K562 (cell line): ENCODE results near the gene ATXN1L. TPM values are rescaled to one million over a fixed set of nuclear protein-coding genes. Genes with fewer than 3 reads are reported as not detected.
"Not testable (repeated sequence)": the region's sequence is repeated elsewhere in the genome, so short reads cannot be mapped to it uniquely, and the experiment has no call there.

Experiments used
- ATAC-seq: fragments of 200-7000 bp; cut with Tn5 transposase; 3 replicates; pipeline ENCODE4 v1.9.1; 2020; ENCODE audit warnings: moderate library complexity
- BruUV-seq: library from RNA; stranded (reverse); fragments of 400-500 nt; replicated peaks from 2 replicates; lab custom pipeline; 2021; lab: Mats Ljungman, UMichigan
- CTCF ChIA-PET: fragments of 300-600 bp; formaldehyde crosslinking; extraction: SDS; loops from one replicate; lab custom pipeline; 2021; ENCODE audit warnings: low intra/inter-chr PET ratio; lab: Yijun Ruan, JAX
- POLR2A ChIA-PET: fragments of 300-600, 350-650 bp; sonication (Branson Sonifier 250); formaldehyde crosslinking; extraction: SDS; loops from one replicate; lab custom pipeline; 2021; ENCODE audit warnings: antibody characterized with exemption, inconsistent platforms; lab: Yijun Ruan, JAX
- DNase-seq, 4 experiments: peaks; one replicate each; pipeline versions ENCODE4 v3.0.0 to v3.0.0-alpha.2; 2011 to 2018; ENCODE audit warnings: low spot score in 3 of 4, mixed read lengths in 3 of 4; ENCODE audit errors: extremely low read depth in 1 of 4
- FAIRE-seq: peaks from 2 replicates; lab custom pipeline; 2011; peaks lifted over from hg19 to GRCh38; lab: Jason Lieb, UNC
- H2AFZ ChIP-seq: 2 replicates; pipeline ENCODE4 v1.6.0; 2011; ENCODE audit warnings: low read depth, low read length, control low read depth, inconsistent platforms
- H3K27ac ChIP-seq: fragments of 200-600 bp; 3 replicates; pipeline ENCODE4 v1.8.0; 2011; ENCODE audit warnings: low read depth, mild to moderate bottlenecking, control low read depth, inconsistent platforms, low read length, moderate library complexity, mixed read lengths; ENCODE audit errors: extremely low read depth
- H3K27me3 ChIP-seq, 2 experiments: fragments of 300-600 bp in 1 of 2; 2 replicates in 1 of 2; 3 replicates in 1 of 2; pipeline versions ENCODE4 v1.6.0 to v1.8.0; 2011; ENCODE audit warnings: inconsistent platforms in 2 of 2, low read length in 2 of 2, mild to moderate bottlenecking in 1 of 2, mixed read lengths in 1 of 2, moderate library complexity in 1 of 2; ENCODE audit not compliant: control insufficient read depth in 2 of 2, insufficient read depth in 2 of 2
- H3K36me3 ChIP-seq: fragments of 300-600 bp; 3 replicates; pipeline ENCODE4 v1.8.0; 2011; ENCODE audit warnings: mild to moderate bottlenecking, low read length, inconsistent platforms; ENCODE audit not compliant: control insufficient read depth, insufficient read depth
- H3K4me1 ChIP-seq, 2 experiments: fragments of 200-600 bp in 1 of 2; replicated peaks in 1 of 2; 2 replicates in 1 of 2; 3 replicates in 1 of 2; pipeline versions ENCODE4 v1.5.1 to v1.8.0; 2011; ENCODE audit warnings: inconsistent platforms in 2 of 2, low read length in 2 of 2, mild to moderate bottlenecking in 1 of 2, mixed read lengths in 1 of 2, moderate library complexity in 1 of 2; ENCODE audit not compliant: control insufficient read depth in 2 of 2, insufficient read depth in 2 of 2
- H3K4me2 ChIP-seq: 2 replicates; pipeline ENCODE4 v1.6.1; 2011; ENCODE audit warnings: low read length, control low read depth, inconsistent platforms, mixed read lengths; ENCODE audit not compliant: insufficient read depth
- H3K4me3 ChIP-seq: fragments of 200-600 bp; sonication (generic), shearing (Covaris generic); 2 replicates; pipeline ENCODE4 v1.5.1; 2016; ENCODE audit warnings: control low read depth, inconsistent platforms
- H3K79me2 ChIP-seq: fragments of 200-600 bp; 3 replicates; pipeline ENCODE4 v1.8.0; 2011; ENCODE audit warnings: low read length, inconsistent platforms; ENCODE audit not compliant: control insufficient read depth, insufficient read depth
- H3K9ac ChIP-seq, 2 experiments: 2 replicates each; pipeline versions ENCODE4 v1.6.0 to v1.6.1; 2011; ENCODE audit warnings: low read depth in 2 of 2, low read length in 2 of 2, control low read depth in 1 of 2, inconsistent platforms in 1 of 2, mild to moderate bottlenecking in 1 of 2, mixed read lengths in 1 of 2; ENCODE audit not compliant: insufficient read depth in 1 of 2
- H3K9me1 ChIP-seq: one replicate; pipeline ENCODE4 v1.6.0; 2011; ENCODE audit warnings: inconsistent platforms, mild to moderate bottlenecking, low read length, moderate library complexity; ENCODE audit not compliant: control insufficient read depth, insufficient read depth
- H3K9me3 ChIP-seq: replicated peaks from 2 replicates; pipeline ENCODE4 v1.5.1; 2011; ENCODE audit warnings: low read depth, low read length, inconsistent platforms; ENCODE audit not compliant: control insufficient read depth, insufficient read depth
- H4K20me1 ChIP-seq: replicated peaks from 2 replicates; pipeline ENCODE4 v1.6.1; 2011; ENCODE audit warnings: low read length, inconsistent platforms, mixed read lengths; ENCODE audit not compliant: control insufficient read depth, insufficient read depth
- ATF1 ChIP-seq, 2 experiments: fragments of 450-650 bp in 1 of 2; IDR thresholded peaks; 2 replicates each; pipeline ENCODE4 v1.6.1; 2016; ENCODE audit warnings: missing compliant biosample characterization in 1 of 2, missing genetic modification characterization in 1 of 2
- LCOR ChIP-seq: sonication (generic); formaldehyde crosslinking; IDR thresholded peaks from 2 replicates; pipeline ENCODE4 v1.8.0; 2022; ENCODE audit warnings: mild to moderate bottlenecking, missing genetic modification reagents
- SMAD1 ChIP-seq: fragments of 150-350 bp; IDR thresholded peaks from 2 replicates; pipeline ENCODE4 v1.6.1; 2014; ENCODE audit warnings: low read length, low read depth; ENCODE audit not compliant: partially characterized antibody
- ZNF174 ChIP-seq: fragments of 250-450 bp; sonication (Bioruptor Pico); IDR thresholded peaks from 2 replicates; pipeline ENCODE4 v1.4.0; 2020; ENCODE audit warnings: mild to moderate bottlenecking
- ZNF407 ChIP-seq: fragments of 450-650 bp; IDR thresholded peaks from 2 replicates; pipeline ENCODE4 v1.6.1; 2016; ENCODE audit warnings: low read depth
- ZNF512 ChIP-seq: IDR thresholded peaks from 2 replicates; pipeline ENCODE4 v1.6.1; 2016; ENCODE audit warnings: missing genetic modification characterization, missing compliant biosample characterization
- WGBS: fragments of 100-300 bp; shearing (Covaris generic); methylation state at CpG from one replicate; pipeline ENCODE4 v1.1.6; 2016; ENCODE audit warnings: low coverage, mixed read lengths; ENCODE audit not compliant: insufficient coverage; ENCODE audit errors: missing lambda C conversion rate; 5-methylcytosine and 5-hydroxymethylcytosine counted together
- in situ Hi-C: fragments of 300-500 bp; cut with MboI; formaldehyde crosslinking; loops from 4 replicates; pipeline ENCODE4 v1.15.0; 2018; ENCODE audit warnings: inconsistent platforms, mixed read lengths
- intact Hi-C: fragments of 100-400 bp; cut with micrococcal nuclease; formaldehyde crosslinking; loops from 2 replicates; pipeline ENCODE4 v1.14.2; 2022
- polyA plus RNA-seq, 8 experiments: library from polyadenylated mRNA; depleted of rRNA in 4 of 8; stranded (reverse) in 5 of 8; unstranded in 3 of 8; fragments of >200 nt; fragmentation: Nextera tagmentation in 2 of 8; fragmentation: Illumina TruSeq in 1 of 8; extraction: Ambion mirVana in 2 of 8; extraction: Trizol in 1 of 8; gene quantifications; 2 replicates each; pipeline versions ENCODE4 v1.2.1 to v1.2.3, GENCODE V29; 2011 to 2014; ENCODE audit warnings: inconsistent platforms in 1 of 8, missing spikeins in 1 of 8
- total RNA-seq, 7 experiments: library from RNA; depleted of rRNA in 6 of 7; stranded (reverse); fragments of >200 nt in 6 of 7; fragmentation: Illumina TruSeq in 2 of 7; extraction: Trizol in 2 of 7; gene quantifications; 2 replicates each; pipeline versions ENCODE4 v1.2.1 to v1.2.3, GENCODE V29; 2011 to 2021; ENCODE audit warnings: low replicate concordance in 1 of 7

The ATXN1L gene
- total and polyA plus RNA-seq, 9 of the 15 experiments (the other 6 are each of a cell fraction or from before 2014, with no cell fraction given) = 1.4 to 11.3 (median 9.3) TPM

- in situ Hi-C loops, H3K4me1 ChIP-seq, ATAC-seq, CTCF ChIA-PET, H4K20me1 ChIP-seq, POLR2A ChIA-PET, H3K79me2 ChIP-seq, H2AFZ ChIP-seq, H3K27me3 ChIP-seq, H3K9me3 ChIP-seq, H3K4me2 ChIP-seq, H3K4me3 ChIP-seq, intact Hi-C loops, BruUV-seq, H3K9me1 ChIP-seq, DNase-seq, H3K9ac ChIP-seq, FAIRE-seq, H3K36me3 ChIP-seq, H3K27ac ChIP-seq: not testable (repeated sequence)
- TF ChIP-seq ZNF512 (tag) = peak; percentile 83
- 70% methylated on average over 1 of the region's 2 CpGs for WGBS
Observed at GRCh38 chr16:71832112-71832511, 13.7 kb upstream of the ATXN1L start.

GRCh38 chr16:71834291-71834690, 11.5 kb upstream of the ATXN1L start:
- no peak overlapping the region for H3K4me2 ChIP-seq
- in situ Hi-C loops = no loop called here
- H3K9me1 ChIP-seq = no peaks in the 10 kb centered on the region
- no peak overlapping the region for H3K9ac ChIP-seq
- no peaks in the 10 kb centered on the region for H3K79me2 ChIP-seq
- ChIA-PET CTCF (no interaction called here), POLR2A (interaction anchor here (1.0 to 1.2 kb wide), 2 partner anchors 10 to 12 kb away, joined by 3 read pairs; no protein-coding TSS in a partner anchor)
- FAIRE-seq (no peak), DNase-seq (no peak), ATAC-seq (no peak)
- H4K20me1 ChIP-seq = no peaks in the 10 kb centered on the region
- no peak overlapping the region for H3K27ac ChIP-seq
- peaks cover 0 to 5% of the 10 kb centered on the region in 2 experiments; a peak in 1 of 5 replicates for H3K4me1 ChIP-seq
- no peak overlapping the region for H2AFZ ChIP-seq
- no peaks in the 10 kb centered on the region for H3K27me3 ChIP-seq
- no peaks in the 10 kb centered on the region for H3K36me3 ChIP-seq
- H3K4me3 ChIP-seq = no peak overlapping the region
- intact Hi-C loops = no loop called here
- 42% methylated on average over 3 of the region's 3 CpGs for WGBS
- no peaks in the 10 kb centered on the region for H3K9me3 ChIP-seq
- BruUV-seq = no TSS peak
- TF ChIP-seq ZNF407 (no peak), ATF1 (CRISPR knock-in tag; IDR thresholded peaks at IDR 0.05) (no peak), ATF1 (tag; IDR thresholded peaks at IDR 0.05) (no peak), SMAD1 (no peak), LCOR (CRISPR knock-in tag) (no peak), ZNF174 (CRISPR knock-in tag) (no peak)
